ENCODE results near the gene CSAD.
A peak's percentile ranks its signal among the peaks of the same experiment; 100 is the strongest.
"Not testable (repeated sequence)": the region's sequence is repeated elsewhere in the genome, so short reads cannot be mapped to it uniquely, and the experiment has no call there.

CSAD gene

GRCh38 chr12:53191096-53191884 lies 10.6 kb upstream of the CSAD start:
- Histone ChIP-seq H3K9me3 (ENCODE audit: low read length) (no peaks in the 10 kb centered on the region), H2AFZ (ENCODE audit: low read depth, low read length) (no peak overlapping the region), H3K4me1 (ENCODE audit: insufficient read depth, low read length) (no peaks in the 10 kb centered on the region), H3K4me3 (ENCODE audit: low read length) (no peak overlapping the region), H3K36me3 (ENCODE audit: insufficient read depth, low read length) (peaks cover 33% of the 10 kb centered on the region), H3K27me3 (ENCODE audit: insufficient read depth, low read length) (no peaks in the 10 kb centered on the region)

GRCh38 chr12:53190108-53190729 lies 9.5 kb upstream of the CSAD start:
- Histone ChIP-seq H2AFZ (ENCODE audit: low read depth, low read length) (no peak overlapping the region), H3K36me3 (ENCODE audit: insufficient read depth, low read length) (peaks cover 44% of the 10 kb centered on the region), H3K9me3 (ENCODE audit: low read length) (no peaks in the 10 kb centered on the region), H3K4me1 (ENCODE audit: insufficient read depth, low read length) (no peaks in the 10 kb centered on the region), H3K27me3 (ENCODE audit: insufficient read depth, low read length) (no peaks in the 10 kb centered on the region), H3K4me3 (ENCODE audit: low read length) (no peak overlapping the region)

- no peaks in the 10 kb centered on the region for H3K9me3 ChIP-seq (ENCODE audit: low read length)
- H3K4me3 ChIP-seq (ENCODE audit: low read length) = no peak overlapping the region
- peaks cover 69% of the 10 kb centered on the region for H3K36me3 ChIP-seq (ENCODE audit: insufficient read depth, low read length)
- H3K4me1 ChIP-seq (ENCODE audit: insufficient read depth, low read length) = peaks cover 11% of the 10 kb centered on the region
- no peak overlapping the region for H2AFZ ChIP-seq (ENCODE audit: low read depth, low read length)
- no peaks in the 10 kb centered on the region for H3K27me3 ChIP-seq (ENCODE audit: insufficient read depth, low read length)
Observed at GRCh38 chr12:53187145-53187899, 6.6 kb upstream of the CSAD start.

GRCh38 chr12:53186745-53187144 lies 6.0 kb upstream of the CSAD start:
- peaks cover 75% of the 10 kb centered on the region for H3K36me3 ChIP-seq (ENCODE audit: insufficient read depth, low read length)
- no peak overlapping the region for H3K4me3 ChIP-seq (ENCODE audit: low read length)
- H3K27me3 ChIP-seq (ENCODE audit: insufficient read depth, low read length) = no peaks in the 10 kb centered on the region
- H2AFZ ChIP-seq (ENCODE audit: low read depth, low read length) = no peak overlapping the region
- H3K4me1 ChIP-seq (ENCODE audit: insufficient read depth, low read length) = peaks cover 17% of the 10 kb centered on the region
- H3K9me3 ChIP-seq (ENCODE audit: low read length) = no peaks in the 10 kb centered on the region

- peaks cover 24% of the 10 kb centered on the region for H3K4me1 ChIP-seq (ENCODE audit: insufficient read depth, low read length)
- H3K27me3 ChIP-seq (ENCODE audit: insufficient read depth, low read length) = no peaks in the 10 kb centered on the region
- no peak overlapping the region for H3K4me3 ChIP-seq (ENCODE audit: low read length)
- H3K36me3 ChIP-seq (ENCODE audit: insufficient read depth, low read length) = peaks cover 67% of the 10 kb centered on the region
- H2AFZ ChIP-seq (ENCODE audit: low read depth, low read length) = no peak overlapping the region
- H3K9me3 ChIP-seq (ENCODE audit: low read length) = no peaks in the 10 kb centered on the region
Observed at GRCh38 chr12:53185582-53186153, 4.9 kb upstream of the CSAD start.

DNA sequence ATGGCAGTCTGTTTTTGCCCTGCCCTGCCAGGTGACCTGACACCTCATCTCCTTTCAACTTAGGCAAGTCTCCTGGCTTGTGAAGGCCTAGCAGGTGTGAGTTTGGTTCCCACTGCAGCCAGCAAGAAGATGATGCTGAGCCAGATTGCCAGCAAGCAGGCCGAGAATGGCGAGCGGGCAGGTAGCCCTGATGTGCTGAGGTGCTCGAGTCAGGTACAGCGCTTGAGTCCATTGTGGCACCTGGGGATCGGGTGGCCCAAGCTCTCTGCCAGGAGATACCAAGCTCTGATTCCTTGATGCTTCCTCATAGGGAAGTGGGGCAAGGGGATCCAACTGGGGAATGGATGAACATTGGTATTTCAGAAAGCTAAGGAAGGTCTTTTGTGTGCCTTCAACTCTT lies 4.1 kb upstream of the CSAD start:
- no peak overlapping the region for H2AFZ ChIP-seq (ENCODE audit: low read depth, low read length)
- H3K4me3 ChIP-seq (ENCODE audit: low read length) = no peak overlapping the region
- H3K9me3 ChIP-seq (ENCODE audit: low read length) = no peaks in the 10 kb centered on the region
- H3K4me1 ChIP-seq (ENCODE audit: insufficient read depth, low read length) = peaks cover 24% of the 10 kb centered on the region
- peaks cover 67% of the 10 kb centered on the region for H3K36me3 ChIP-seq (ENCODE audit: insufficient read depth, low read length)
- H3K27me3 ChIP-seq (ENCODE audit: insufficient read depth, low read length) = no peaks in the 10 kb centered on the region

GRCh38 chr12:53182903-53183302 lies 2.2 kb upstream of the CSAD start:
- H3K4me3 ChIP-seq (ENCODE audit: low read length) = peak overlapping the region; percentile 8
- no peaks in the 10 kb centered on the region for H3K9me3 ChIP-seq (ENCODE audit: low read length)
- H3K36me3 ChIP-seq (ENCODE audit: insufficient read depth, low read length) = peaks cover 59% of the 10 kb centered on the region

DNA sequence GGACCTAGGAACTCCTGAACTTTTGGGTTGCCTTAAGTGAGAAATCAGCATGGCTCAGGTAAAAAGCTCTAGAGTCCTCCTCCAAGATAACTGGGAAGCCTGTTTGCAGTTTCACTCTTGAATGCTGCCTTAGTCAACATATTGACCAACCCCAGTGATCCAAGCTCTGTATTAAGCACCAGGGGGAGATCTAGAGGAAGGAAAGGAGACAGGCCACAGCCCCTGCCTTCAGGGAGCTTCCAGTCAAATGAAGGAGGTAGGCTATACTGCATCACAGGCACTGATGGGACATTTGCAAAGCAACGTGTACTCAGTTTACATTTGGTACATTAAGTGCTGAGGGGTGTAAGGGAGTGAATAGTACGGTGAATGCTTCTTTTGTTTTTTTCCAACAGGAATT lies 1.2 kb upstream of the CSAD start:
- peaks cover 24% of the 10 kb centered on the region for H3K4me1 ChIP-seq (ENCODE audit: insufficient read depth, low read length)
- no peaks in the 10 kb centered on the region for H3K27me3 ChIP-seq (ENCODE audit: insufficient read depth, low read length)

More at GRCh38 chr12:53182903-53183302, 2.2 kb upstream of the CSAD start:
- H3K27me3 ChIP-seq (ENCODE audit: insufficient read depth, low read length) = no peaks in the 10 kb centered on the region
- H3K4me1 ChIP-seq (ENCODE audit: insufficient read depth, low read length) = peaks cover 24% of the 10 kb centered on the region
- no peak overlapping the region for H2AFZ ChIP-seq (ENCODE audit: low read depth, low read length)

DNA sequence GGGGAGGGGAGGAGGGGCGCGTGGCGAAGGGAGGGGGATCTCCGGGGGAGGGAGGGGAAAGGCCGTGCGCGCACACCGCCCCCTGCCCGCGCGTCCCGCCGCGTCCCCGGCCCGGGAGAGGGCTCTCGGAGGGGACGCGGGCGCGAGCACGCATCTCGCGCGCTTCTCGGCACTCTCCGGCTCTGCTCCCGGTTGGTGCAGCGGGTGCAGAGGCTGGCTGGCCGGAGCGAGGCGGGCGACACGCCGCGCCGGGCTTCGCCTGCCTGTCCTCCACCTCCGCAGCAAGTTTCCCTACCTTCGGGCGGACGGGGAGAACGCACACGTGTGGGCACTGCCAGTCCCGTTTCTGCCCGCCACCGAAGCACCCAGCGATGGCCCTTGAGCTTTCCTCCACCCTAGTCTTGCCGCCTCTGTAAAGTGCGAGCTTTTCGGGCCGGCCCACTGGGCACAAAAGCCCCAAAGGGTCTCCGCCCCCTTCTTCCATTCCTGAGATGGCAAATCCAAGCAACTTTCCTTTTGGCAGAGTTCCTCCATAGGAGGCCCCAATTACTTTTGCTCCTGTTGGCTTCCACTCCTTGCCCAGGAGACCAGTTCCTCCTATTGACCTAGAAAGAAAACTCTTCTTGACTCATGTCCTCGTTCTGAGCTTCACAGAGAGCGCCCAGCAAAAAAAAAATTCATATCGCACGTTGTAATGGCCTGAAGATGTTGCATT lies 363 bp upstream of the CSAD start:
- H3K4me1 ChIP-seq (ENCODE audit: insufficient read depth, low read length) = peaks cover 24% of the 10 kb centered on the region
- peaks cover 41% of the 10 kb centered on the region for H3K36me3 ChIP-seq (ENCODE audit: insufficient read depth, low read length)
- peak overlapping the region; percentile 89 for H3K4me3 ChIP-seq (ENCODE audit: low read length)
- H2AFZ ChIP-seq (ENCODE audit: low read depth, low read length) = peak overlapping the region; percentile 22
- no peaks in the 10 kb centered on the region for H3K27me3 ChIP-seq (ENCODE audit: insufficient read depth, low read length)
- H3K9me3 ChIP-seq (ENCODE audit: low read length) = no peaks in the 10 kb centered on the region

More for the DNA sequence above, 1.2 kb upstream of the CSAD start:
- peak overlapping the region; percentile 89 for H3K4me3 ChIP-seq (ENCODE audit: low read length)
- H2AFZ ChIP-seq (ENCODE audit: low read depth, low read length) = no peak overlapping the region
- peaks cover 49% of the 10 kb centered on the region for H3K36me3 ChIP-seq (ENCODE audit: insufficient read depth, low read length)
- H3K9me3 ChIP-seq (ENCODE audit: low read length) = no peaks in the 10 kb centered on the region

DNA sequence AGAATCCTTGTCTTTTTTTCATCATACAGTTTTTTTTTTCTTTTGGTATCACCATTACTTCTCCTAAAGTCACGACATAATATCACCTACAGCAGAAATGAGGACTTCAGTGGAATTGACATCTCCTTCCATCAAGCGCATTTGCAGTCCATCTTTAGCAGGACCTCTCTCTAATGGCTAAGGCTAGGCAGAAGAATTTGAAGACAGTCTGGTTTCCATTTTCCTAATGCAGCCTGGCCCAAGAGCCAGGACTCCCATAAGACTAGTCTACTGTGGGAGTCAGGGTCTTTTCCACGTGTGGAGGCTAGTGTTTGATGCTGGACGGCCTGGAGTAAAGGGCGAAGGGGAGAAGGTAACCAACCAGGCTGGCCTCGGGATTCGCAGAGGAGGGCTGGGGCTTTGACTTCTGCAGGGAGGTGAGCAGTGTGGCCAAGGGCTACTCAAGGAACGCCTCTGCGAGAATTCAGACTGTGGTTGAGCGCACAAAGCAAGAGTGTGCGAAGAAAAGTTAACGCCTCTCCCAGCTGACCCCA lies 972 bp downstream of the CSAD start:
- Histone ChIP-seq H3K4me3 (ENCODE audit: low read length) (peak overlapping the region; percentile 89), H3K27me3 (ENCODE audit: insufficient read depth, low read length) (no peaks in the 10 kb centered on the region), H3K4me1 (ENCODE audit: insufficient read depth, low read length) (peaks cover 32% of the 10 kb centered on the region), H2AFZ (ENCODE audit: low read depth, low read length) (peak overlapping the region; percentile 40), H3K36me3 (ENCODE audit: insufficient read depth, low read length) (peaks cover 27% of the 10 kb centered on the region), H3K9me3 (ENCODE audit: low read length) (no peaks in the 10 kb centered on the region)

DNA sequence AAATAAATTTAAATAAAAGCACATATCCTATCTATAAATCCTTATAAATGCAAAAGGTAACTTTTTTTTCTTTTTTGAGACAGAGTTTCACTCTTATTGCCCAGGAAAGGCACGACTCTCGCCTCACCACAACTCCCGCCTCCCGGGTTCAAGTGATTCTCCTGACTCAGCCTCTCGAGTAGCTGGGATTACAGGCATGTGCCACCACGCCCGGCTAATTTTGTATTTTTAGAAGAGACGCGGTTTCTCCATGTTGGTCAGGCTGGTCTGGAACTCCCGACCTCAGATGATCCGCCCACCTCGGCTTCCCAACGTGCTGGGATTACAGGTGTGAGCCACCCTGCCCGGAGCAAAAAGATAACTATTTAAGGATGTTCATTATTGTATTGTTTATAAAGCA lies 1.9 kb downstream of the CSAD start:
- not testable (repeated sequence) for H3K4me3 ChIP-seq (ENCODE audit: low read length); H3K27me3 ChIP-seq (ENCODE audit: insufficient read depth, low read length); H2AFZ ChIP-seq (ENCODE audit: low read depth, low read length); H3K9me3 ChIP-seq (ENCODE audit: low read length)
- Histone ChIP-seq H3K4me1 (ENCODE audit: insufficient read depth, low read length) (peaks cover 33% of the 10 kb centered on the region), H3K36me3 (ENCODE audit: insufficient read depth, low read length) (peaks cover 20% of the 10 kb centered on the region)

DNA sequence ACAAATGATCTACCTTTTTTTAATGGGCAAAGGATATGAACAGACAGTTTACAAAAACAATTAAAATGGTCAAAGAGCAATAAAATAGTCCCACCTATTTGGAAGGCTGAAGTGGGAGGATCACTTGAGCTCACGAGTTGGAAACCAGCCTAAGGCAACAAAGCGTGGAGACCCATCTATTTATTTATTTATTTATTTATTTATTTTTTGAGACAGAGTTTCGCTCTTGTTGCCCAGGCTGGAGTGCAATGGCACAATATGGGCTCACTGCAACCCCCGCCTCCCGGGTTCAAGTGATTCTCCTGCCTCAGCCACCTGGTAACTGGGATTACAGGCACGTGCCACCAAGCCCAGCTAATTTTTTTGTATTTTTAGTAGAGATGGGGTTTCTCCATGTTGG lies 3.3 kb downstream of the CSAD start:
- not testable (repeated sequence) for H3K9me3 ChIP-seq (ENCODE audit: low read length); H2AFZ ChIP-seq (ENCODE audit: low read depth, low read length); H3K36me3 ChIP-seq (ENCODE audit: insufficient read depth, low read length); H3K4me3 ChIP-seq (ENCODE audit: low read length); H3K27me3 ChIP-seq (ENCODE audit: insufficient read depth, low read length)
- H3K4me1 ChIP-seq (ENCODE audit: insufficient read depth, low read length) = peaks cover 23% of the 10 kb centered on the region
